Upper lobe of left lung (tissue), 6 donors: ENCODE measurements around the gene CCDC180. TPM values are rescaled to one million over a fixed set of nuclear protein-coding genes. Genes with fewer than 3 reads are reported as not detected.
"Not testable (repeated sequence)": the region's sequence is repeated elsewhere in the genome, so short reads cannot be mapped to it uniquely, and the experiment has no call there.

Experiments used
- ATAC-seq, 2 donors: fragments of 200-7000 bp; cut with Tn5 transposase; one replicate each; pipeline ENCODE4 v1.9.1; 2022; ENCODE audit warnings: mild to moderate bottlenecking in 2 of 2, moderate library complexity in 2 of 2; ENCODE audit not compliant: low FRiP score in 2 of 2
- DNase-seq, 2 donors: peaks; one replicate each; pipeline ENCODE4 v3.0.0-alpha.2; 2019 to 2020
- H3K27ac ChIP-seq, 4 donors: fragments of 200-600 bp; sonication (generic); one replicate each; pipeline ENCODE4 v1.5.1; 2016 to 2019
- H3K27me3 ChIP-seq, 4 donors: fragments of 200-600 bp; sonication (generic); one replicate each; pipeline ENCODE4 v1.5.1; 2017 to 2019
- H3K36me3 ChIP-seq, 4 donors: fragments of 200-600 bp; sonication (generic); one replicate each; pipeline ENCODE4 v1.5.1; 2016 to 2019
- H3K4me1 ChIP-seq, 4 donors: fragments of 200-600 bp; sonication (generic); one replicate each; pipeline ENCODE4 v1.5.1; 2018 to 2019
- H3K4me3 ChIP-seq, 4 donors: fragments of 200-600 bp; sonication (generic); one replicate each; pipeline ENCODE4 v1.5.1; 2017 to 2019; ENCODE audit warnings: mild to moderate bottlenecking in 2 of 4, moderate library complexity in 1 of 4
- H3K9me3 ChIP-seq, 4 donors: fragments of 200-600 bp; sonication (generic); one replicate each; pipeline ENCODE4 v1.5.1; 2018 to 2019
- CTCF ChIP-seq, 6 experiments: fragments of 450-650 bp in 4 of 6; fragments of 200-600 bp in 2 of 6; sonication (generic) in 2 of 6; IDR thresholded peaks; one replicate each; pipeline ENCODE4 v1.5.1; 2016 to 2019; ENCODE audit warnings: antibody characterized with exemption in 6 of 6
- EP300 ChIP-seq, 4 donors: sonication (generic); formaldehyde crosslinking; IDR thresholded peaks; one replicate each; pipeline ENCODE4 v1.5.1; 2017; ENCODE audit warnings: antibody characterized with exemption in 4 of 4, control low read depth in 2 of 4
- POLR2A ChIP-seq, 4 donors: fragments of 450-650 bp; IDR thresholded peaks; one replicate each; pipeline ENCODE4 v1.5.1; 2016 to 2017; ENCODE audit warnings: antibody characterized with exemption in 4 of 4, mild to moderate bottlenecking in 2 of 4
- POLR2AphosphoS5 ChIP-seq, 2 donors: sonication (generic); formaldehyde crosslinking; IDR thresholded peaks; one replicate each; pipeline ENCODE4 v1.5.1; 2017; ENCODE audit warnings: antibody characterized with exemption in 2 of 2
- WGBS, 2 donors: methylation state at CpG; one replicate each; pipeline ENCODE4 v1.1.5; 2017 to 2018; 5-methylcytosine and 5-hydroxymethylcytosine counted together
- total RNA-seq, 6 donors: library from RNA; depleted of rRNA in 4 of 6; stranded (reverse); fragments of >200 nt in 4 of 6; gene quantifications; one replicate each; pipeline versions ENCODE4 v1.1.0 to v1.2.1, GENCODE V29; 2016 to 2021
- donor health status: DM: no; HTN: no; CAD: no; lungs with moderate emphysema.
- donor health status: DM: no; HTN: yes; CAD: no; lungs with severe emphysema.

The CCDC180 gene
- 10 to 100 TPM in 4 of 6 donors, 1 to 10 TPM in 2; 6.2 to 60.8 (median 17.6) TPM for total RNA-seq

GRCh38 chr9:97307500-97308163, at the start of gene CCDC180:
TSS of gene CCDC180 (plus strand) at chr9:97307659. CDS start at chr9:97308064, 405 bp downstream.
- Histone ChIP-seq H3K4me3 (peak within 1 kb of the TSS in 3 of 4 donors; percentile 26 to 35 (median 33)), H3K9me3 (no peaks in the 10 kb centered on the region), H3K4me1 (peaks cover 0 to 15% (median 8%) of the 10 kb centered on the region in 4 donors), H3K36me3 (peaks cover 0 to 15% (median 0%) of the 10 kb centered on the region in 4 donors), H3K27ac (peak within 1 kb of the TSS in 2 of 4 donors; percentile 21 to 54), H3K27me3 (no peaks in the 10 kb centered on the region)
- DNase-seq: peak; percentile 56 to 73
- WGBS, 2 donors: 37 to 50% methylated on average over 32 to 42 of the region's 42 CpGs
- peak in 1 of 2 donors; percentile 31 for ATAC-seq
- TF ChIP-seq EP300 (IDR thresholded peaks at IDR 0.05): peak in 1 of 4 donors; percentile 30
- no peak for TF ChIP-seq POLR2A (IDR thresholded peaks at IDR 0.05)
- peak; percentile 28 to 50 for TF ChIP-seq POLR2AphosphoS5 (IDR thresholded peaks at IDR 0.05)

GRCh38 chr9:97259834-97260514, 47.5 kb upstream of the CCDC180 start:
- not testable (repeated sequence) for H3K36me3 ChIP-seq, H3K4me3 ChIP-seq, H3K27me3 ChIP-seq, DNase-seq, H3K4me1 ChIP-seq, H3K27ac ChIP-seq, ATAC-seq, H3K9me3 ChIP-seq
- 66 to 85% methylated on average over 4 of the region's 4 CpGs for WGBS, 2 donors

- no peak overlapping the region for H3K27ac ChIP-seq
- no peaks in the 10 kb centered on the region for H3K27me3 ChIP-seq
- WGBS, 2 donors: 85 to 87% methylated on average over 11 to 18 of the region's 29 CpGs
- no peaks in the 10 kb centered on the region for H3K4me1 ChIP-seq
- H3K9me3 ChIP-seq: no peaks in the 10 kb centered on the region
- H3K4me3 ChIP-seq: no peak overlapping the region
- DNase-seq: peak in 1 of 2 donors; percentile 73
- TF ChIP-seq POLR2A (IDR thresholded peaks at IDR 0.05) (no peak), CTCF (IDR thresholded peaks at IDR 0.05) (no peak), POLR2AphosphoS5 (IDR thresholded peaks at IDR 0.05) (no peak), EP300 (IDR thresholded peaks at IDR 0.05) (no peak)
- no peaks in the 10 kb centered on the region for H3K36me3 ChIP-seq
- ATAC-seq: no peak
Observed at GRCh38 chr9:97271292-97271691, 36.2 kb upstream of the CCDC180 start.

GRCh38 chr9:97272072-97272471, 35.4 kb upstream of the CCDC180 start:
- Histone ChIP-seq H3K4me1 (no peaks in the 10 kb centered on the region), H3K9me3 (no peaks in the 10 kb centered on the region), H3K36me3 (peaks cover 0 to 6% (median 0%) of the 10 kb centered on the region in 4 donors), H3K4me3 (no peak overlapping the region), H3K27me3 (no peaks in the 10 kb centered on the region), H3K27ac (no peak overlapping the region)
- TF ChIP-seq EP300 (IDR thresholded peaks at IDR 0.05) (no peak), POLR2A (IDR thresholded peaks at IDR 0.05) (no peak), POLR2AphosphoS5 (IDR thresholded peaks at IDR 0.05) (no peak), CTCF (IDR thresholded peaks at IDR 0.05) (no peak)
- no peak for DNase-seq
- no peak for ATAC-seq
- WGBS, 2 donors: 70 to 81% methylated on average over 4 of the region's 4 CpGs

- TF ChIP-seq POLR2A (IDR thresholded peaks at IDR 0.05): no peak
- TF ChIP-seq CTCF (IDR thresholded peaks at IDR 0.05): no peak
- TF ChIP-seq POLR2AphosphoS5 (IDR thresholded peaks at IDR 0.05): no peak
- no peak for TF ChIP-seq EP300 (IDR thresholded peaks at IDR 0.05)
- ATAC-seq: no peak
- no peak overlapping the region for H3K4me3 ChIP-seq
- H3K4me1 ChIP-seq: no peaks in the 10 kb centered on the region
- no peaks in the 10 kb centered on the region for H3K9me3 ChIP-seq
- H3K36me3 ChIP-seq: peaks cover 6 to 44% (median 13%) of the 10 kb centered on the region in 4 donors
- H3K27ac ChIP-seq: no peak overlapping the region
- no peaks in the 10 kb centered on the region for H3K27me3 ChIP-seq
- peak in 1 of 2 donors; percentile 5 for DNase-seq
- WGBS, 2 donors: 69 to 85% methylated on average over 3 to 6 of the region's 6 CpGs
Observed at GRCh38 chr9:97276310-97276852, 31.1 kb upstream of the CCDC180 start.
